GM20000 (cell line): ENCODE results near the gene TAPBP.
"Not testable (repeated sequence)": the region's sequence is repeated elsewhere in the genome, so short reads cannot be mapped to it uniquely, and the experiment has no call there.

Experiments
- DNase-seq: peaks from one replicate; pipeline ENCODE4 v3.0.0; 2012; ENCODE audit warnings: low spot score
- CTCF ChIP-seq: IDR thresholded peaks from 2 replicates; pipeline ENCODE4 v1.5.1; 2012; ENCODE audit warnings: mild to moderate bottlenecking, control low read depth; ENCODE audit errors: extremely low read depth, missing control alignments

The TAPBP gene

GRCh38 chr6:33313709-33314514 lies at the start of gene TAPBP:
Gene TAPBP, minus strand, starts transcription at chr6:33314078. Its CDS starts 37 bp downstream, at chr6:33314041.
- peak; percentile 90 for DNase-seq
- TF ChIP-seq CTCF, result no peak

GRCh38 chr6:33363486-33363885 lies 49.6 kb upstream of the TAPBP start:
- DNase-seq, result not testable (repeated sequence)

- no peak for DNase-seq
- TF ChIP-seq CTCF, result no peak
Observed at GRCh38 chr6:33359331-33359730, 45.5 kb upstream of the TAPBP start.

GRCh38 chr6:33357160-33357871 lies 43.4 kb upstream of the TAPBP start:
- DNase-seq, result not testable (repeated sequence)

GRCh38 chr6:33356295-33356694 lies 42.4 kb upstream of the TAPBP start:
- no peak for DNase-seq
- TF ChIP-seq CTCF, result no peak

- DNase-seq, result not testable (repeated sequence)
Observed at GRCh38 chr6:33355860-33356259, 42.0 kb upstream of the TAPBP start.

GRCh38 chr6:33347816-33348215 lies 33.9 kb upstream of the TAPBP start:
- no peak for TF ChIP-seq CTCF
- no peak for DNase-seq

GRCh38 chr6:33346972-33347371 lies 33.1 kb upstream of the TAPBP start:
- not testable (repeated sequence) for DNase-seq

- DNase-seq, result peak; percentile 73
- peak; percentile 25 for TF ChIP-seq CTCF
Observed at GRCh38 chr6:33344701-33345697, 31.1 kb upstream of the TAPBP start.
